Measurements from ENCODE around the gene CYFIP2.

The CYFIP2 gene

GRCh38 chr5:157288405-157289163 lies 22.7 kb downstream of the CYFIP2 start:
- no peak for DNase-seq (ENCODE audit: low read depth in 2 of 2)

DNA sequence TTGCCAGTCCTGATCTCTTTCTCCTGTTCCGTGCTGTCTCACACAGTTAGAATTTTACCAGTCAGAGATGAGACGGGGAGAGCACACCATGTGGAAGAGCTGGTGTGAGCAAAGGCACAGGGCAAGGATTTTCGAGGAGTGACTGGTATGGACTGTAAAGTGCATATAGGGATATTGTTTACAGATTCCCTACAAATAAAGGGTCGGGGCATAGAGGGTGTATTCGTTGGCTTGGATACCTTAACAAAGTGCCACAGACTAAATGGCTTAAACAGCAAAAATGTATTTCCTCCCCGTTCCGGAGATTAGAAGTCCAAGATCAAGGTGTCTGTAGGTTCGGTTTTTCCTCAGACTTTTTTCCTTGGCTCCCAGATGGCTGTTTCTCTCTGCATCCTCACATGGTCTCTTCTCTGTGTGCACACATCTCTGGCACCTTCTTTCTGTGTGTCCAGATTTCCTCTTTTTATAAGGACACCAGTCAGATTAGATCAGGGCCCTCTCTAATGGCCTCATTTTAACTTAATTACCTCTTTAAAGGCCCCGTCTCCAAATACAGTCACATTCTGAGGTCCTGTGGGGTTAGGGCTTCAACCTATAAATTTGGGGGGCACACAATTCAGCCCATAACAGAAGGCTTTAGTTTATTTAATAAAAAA lies 23.4 kb downstream of the CYFIP2 start:
- no peak for DNase-seq (ENCODE audit: low read depth in 2 of 2)

DNA sequence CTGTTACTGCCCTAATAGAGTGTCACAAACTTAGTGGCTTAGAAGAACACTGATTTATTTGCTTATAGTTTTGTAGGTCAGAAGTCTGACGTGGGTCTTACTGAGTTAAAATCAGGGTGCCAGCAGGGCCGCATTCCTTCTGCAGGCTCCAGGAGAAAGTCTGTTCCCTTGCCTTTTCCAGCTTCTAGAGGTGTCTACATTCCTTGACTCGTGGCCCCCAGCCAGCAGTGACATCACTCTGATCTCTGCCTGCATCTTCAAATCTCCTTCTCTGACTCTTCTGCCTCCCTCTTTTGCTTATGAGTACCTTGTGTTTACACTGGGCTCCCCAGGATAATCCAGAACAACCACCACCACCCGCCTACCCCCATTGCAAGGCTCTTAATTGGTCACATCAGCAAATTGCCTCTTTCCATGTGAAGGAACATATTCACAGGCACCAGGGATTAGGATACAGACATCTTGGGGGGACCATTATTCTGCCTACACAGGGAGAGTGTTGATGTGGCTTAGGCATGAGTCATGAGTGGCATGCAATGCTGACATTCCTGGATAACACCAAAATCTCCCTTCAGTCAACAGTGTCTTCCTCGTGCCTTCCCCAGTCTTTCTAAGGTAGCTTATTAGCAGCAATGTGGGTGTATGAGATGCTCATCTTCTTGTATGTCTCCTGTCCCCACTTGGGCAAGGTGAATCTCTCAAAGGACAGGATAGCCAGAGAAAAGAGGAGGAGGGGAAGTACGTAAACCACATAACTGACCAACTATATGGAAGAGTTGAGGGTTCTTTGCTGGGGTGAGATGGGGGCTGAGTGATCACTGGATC lies 24.4 kb downstream of the CYFIP2 start:
- DNase-seq (ENCODE audit: low read depth in 2 of 2), result peak; percentile 74 to 78

GRCh38 chr5:157290981-157291711 lies 25.2 kb downstream of the CYFIP2 start:
- no peak for DNase-seq (ENCODE audit: low read depth in 2 of 2)

- DNase-seq (ENCODE audit: low read depth in 2 of 2), result peak; percentile 21 to 30
These were observed 26.7 kb downstream of the CYFIP2 start for GRCh38 chr5:157292599-157292998.

DNA sequence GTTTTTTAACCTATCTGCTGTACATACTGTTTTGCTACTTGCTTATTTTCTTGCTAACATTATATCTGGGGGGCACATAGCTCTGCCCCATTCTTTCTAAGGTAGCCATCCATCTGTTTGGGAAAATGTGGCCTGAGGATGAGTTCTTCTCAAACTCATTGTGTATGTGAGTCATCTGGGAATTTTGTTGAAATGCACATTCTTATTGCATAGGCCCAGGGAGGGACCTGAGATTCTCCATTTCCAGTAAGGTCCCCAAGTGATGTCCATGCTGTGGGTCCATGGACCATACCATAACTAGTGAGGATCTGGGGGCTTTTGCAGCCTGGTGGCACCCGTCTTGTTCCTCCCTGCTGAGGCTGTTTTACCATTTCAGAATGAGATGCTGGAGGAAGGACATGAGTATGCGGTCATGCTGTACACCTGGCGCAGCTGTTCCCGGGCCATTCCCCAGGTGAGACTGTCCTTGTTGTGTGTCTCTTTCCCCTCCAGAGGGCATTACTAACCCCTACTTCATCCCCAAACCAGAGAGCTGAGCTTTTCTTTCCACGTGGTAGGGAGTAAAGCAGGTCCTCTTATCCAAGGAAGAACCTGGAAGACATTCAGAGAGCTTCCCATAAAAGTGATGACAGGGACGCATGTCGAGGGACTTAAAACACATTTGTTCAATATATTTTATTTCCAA lies 28.6 kb downstream of the CYFIP2 start:
- DNase-seq (ENCODE audit: low read depth in 2 of 2), result no peak

DNA sequence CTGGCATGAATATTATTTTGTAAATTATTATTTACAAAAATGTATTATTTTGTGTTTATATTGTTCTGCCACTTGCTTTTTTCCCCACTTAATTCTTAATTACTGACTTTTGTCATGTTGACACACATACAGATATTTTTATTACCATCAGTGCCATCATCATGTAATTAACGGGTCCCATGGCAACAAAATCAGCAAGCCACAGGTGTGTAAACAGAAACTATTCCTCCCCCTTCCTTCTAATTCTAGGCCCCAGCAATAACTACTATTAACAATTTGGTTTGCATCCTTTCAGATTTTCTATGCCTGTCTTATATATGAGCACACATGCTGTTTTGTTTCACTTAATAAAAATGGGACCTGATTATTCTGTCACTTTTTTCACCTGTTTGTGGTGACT lies 29.3 kb downstream of the CYFIP2 start:
- DNase-seq (ENCODE audit: low read depth in 2 of 2), result no peak

- no peak for DNase-seq (ENCODE audit: low read depth in 2 of 2)
These were observed 34.6 kb downstream of the CYFIP2 start for GRCh38 chr5:157300564-157300963.

- no peak for DNase-seq (ENCODE audit: low read depth in 2 of 2)
These were observed 35.1 kb downstream of the CYFIP2 start for GRCh38 chr5:157301066-157301465.

- no peak for DNase-seq (ENCODE audit: low read depth in 2 of 2)
These were observed 37.1 kb downstream of the CYFIP2 start for GRCh38 chr5:157303023-157303422.

DNA sequence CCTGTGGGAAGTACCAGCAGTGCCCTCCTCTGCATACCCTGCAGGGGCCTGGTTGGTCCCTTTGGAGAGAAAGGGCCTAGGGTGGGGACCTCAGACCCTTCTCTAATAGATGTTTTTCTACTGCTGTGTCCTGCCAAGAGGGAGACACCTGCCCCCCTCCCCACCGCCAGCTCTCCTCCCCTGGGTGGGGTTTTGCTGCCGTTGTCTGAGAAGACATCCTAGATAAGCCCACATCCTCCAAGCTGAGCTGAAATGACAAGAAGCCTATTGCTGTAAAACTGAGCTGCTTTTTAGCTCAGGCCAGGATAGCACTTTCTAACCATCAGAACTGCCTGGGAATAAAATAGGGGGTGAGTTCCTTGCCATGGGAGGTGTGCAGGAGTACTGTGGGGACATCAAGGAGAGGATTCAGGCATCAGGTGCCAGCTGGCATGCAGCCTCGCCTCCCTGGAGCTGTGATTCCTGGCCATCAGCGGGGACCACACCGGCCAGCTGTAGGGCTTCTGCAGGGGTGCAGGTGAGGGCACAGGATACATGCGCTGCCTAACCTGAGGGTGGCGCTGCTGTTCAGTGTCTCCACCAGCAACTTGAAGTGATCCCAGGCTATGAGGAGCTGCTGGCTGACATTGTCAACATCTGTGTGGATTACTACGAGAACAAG lies 37.9 kb downstream of the CYFIP2 start:
- no peak for DNase-seq (ENCODE audit: low read depth in 2 of 2)

- DNase-seq (ENCODE audit: low read depth in 2 of 2), result no peak
These were observed 40.2 kb downstream of the CYFIP2 start for GRCh38 chr5:157306081-157306480.

DNA sequence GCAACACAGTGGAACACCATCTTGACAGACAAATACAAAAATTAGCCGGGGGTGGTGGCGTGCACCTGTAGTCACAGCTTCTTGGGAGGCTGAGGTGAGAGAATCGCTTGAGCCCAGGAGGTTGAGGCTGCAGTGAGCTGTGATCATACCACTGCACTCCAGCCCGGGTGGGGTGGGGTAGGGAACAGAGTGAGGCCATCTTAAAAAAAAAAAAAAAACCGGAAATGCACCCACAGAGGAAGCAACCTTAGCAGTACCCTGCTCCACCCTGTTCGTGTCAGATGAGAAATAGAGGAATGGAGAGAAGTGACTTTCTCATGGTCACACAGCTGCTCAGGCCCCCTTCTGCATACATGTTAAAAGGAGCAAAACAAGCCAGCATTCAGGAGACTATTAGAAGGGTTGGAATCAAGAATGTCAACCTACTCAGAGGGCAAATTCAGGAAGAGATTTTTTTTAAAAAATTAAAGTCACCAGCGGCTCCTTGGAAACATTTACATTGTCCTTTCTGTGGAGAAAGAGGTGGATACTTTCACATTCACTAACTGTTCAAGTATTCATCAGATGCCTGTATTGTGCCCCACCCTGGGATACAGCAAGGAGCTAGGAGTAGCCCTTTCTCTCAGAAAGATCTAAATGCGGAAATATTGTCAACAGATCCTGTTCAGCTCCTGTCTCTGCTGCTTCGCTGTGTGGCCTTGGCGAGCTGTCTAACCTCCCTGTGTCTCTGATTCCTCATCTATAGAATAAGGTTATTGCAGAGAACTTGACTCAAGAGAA lies 41.0 kb downstream of the CYFIP2 start:
- DNase-seq (ENCODE audit: low read depth in 2 of 2), result no peak

- peak; percentile 29 to 30 for DNase-seq (ENCODE audit: low read depth in 2 of 2)
These were observed 43.0 kb downstream of the CYFIP2 start for GRCh38 chr5:157308836-157309465.

GRCh38 chr5:157309796-157310195 lies 43.9 kb downstream of the CYFIP2 start:
- DNase-seq (ENCODE audit: low read depth in 2 of 2), result no peak

DNA sequence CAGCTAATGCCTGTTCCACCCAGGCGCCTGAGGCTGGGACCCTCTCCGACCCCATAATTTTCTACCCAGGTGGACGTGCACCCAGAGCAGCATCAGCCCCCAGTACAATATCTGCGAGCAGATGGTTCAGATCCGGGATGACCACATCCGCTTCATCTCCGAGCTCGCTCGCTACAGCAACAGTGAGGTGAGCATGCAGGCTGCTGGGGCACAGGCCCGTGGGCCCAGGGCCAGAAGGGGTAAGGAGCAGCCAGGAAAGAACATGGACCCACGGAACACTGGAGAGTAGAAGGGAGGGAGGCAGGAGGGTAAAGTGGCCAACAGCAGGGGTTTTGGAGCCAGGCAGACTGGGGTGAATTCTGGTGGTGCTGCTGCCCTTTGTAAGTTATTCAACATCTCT lies 45.7 kb downstream of the CYFIP2 start:
- no peak for DNase-seq (ENCODE audit: low read depth in 2 of 2)

DNA sequence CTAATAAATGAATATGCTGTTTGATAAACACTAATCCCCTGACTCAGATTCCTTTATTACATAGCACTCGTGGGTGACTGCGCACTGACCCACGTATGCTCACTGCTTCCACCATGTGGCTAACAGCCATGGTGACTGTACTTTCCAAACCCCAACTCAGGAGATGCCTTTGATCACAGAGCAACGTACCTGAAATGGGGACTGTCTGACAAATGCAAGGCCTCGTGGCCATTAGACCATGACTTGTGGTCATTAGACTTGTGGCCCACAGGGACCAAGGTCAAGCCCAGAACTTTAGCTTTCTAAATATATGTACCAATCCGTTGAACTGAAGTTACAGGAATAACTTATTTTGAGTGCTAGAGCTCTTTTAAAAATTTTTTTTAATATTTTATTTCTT lies 46.6 kb downstream of the CYFIP2 start:
- peak; percentile 36 to 42 for DNase-seq (ENCODE audit: low read depth in 2 of 2)

- no peak for DNase-seq (ENCODE audit: low read depth in 2 of 2)
These were observed 56.7 kb downstream of the CYFIP2 start for GRCh38 chr5:157322581-157322980.

- DNase-seq (ENCODE audit: low read depth in 2 of 2), result no peak
These were observed 57.3 kb downstream of the CYFIP2 start for GRCh38 chr5:157323107-157323706.

Measured in fibroblast of skin of left quadriceps (primary cell).